SK-N-DZ (cell line): ENCODE results near the gene CCL11.

Experiments
- DNase-seq: peaks from one replicate; pipeline ENCODE4 v3.0.0-alpha.2; 2015; ENCODE audit warnings: low spot score

CCL11 gene

DNA sequence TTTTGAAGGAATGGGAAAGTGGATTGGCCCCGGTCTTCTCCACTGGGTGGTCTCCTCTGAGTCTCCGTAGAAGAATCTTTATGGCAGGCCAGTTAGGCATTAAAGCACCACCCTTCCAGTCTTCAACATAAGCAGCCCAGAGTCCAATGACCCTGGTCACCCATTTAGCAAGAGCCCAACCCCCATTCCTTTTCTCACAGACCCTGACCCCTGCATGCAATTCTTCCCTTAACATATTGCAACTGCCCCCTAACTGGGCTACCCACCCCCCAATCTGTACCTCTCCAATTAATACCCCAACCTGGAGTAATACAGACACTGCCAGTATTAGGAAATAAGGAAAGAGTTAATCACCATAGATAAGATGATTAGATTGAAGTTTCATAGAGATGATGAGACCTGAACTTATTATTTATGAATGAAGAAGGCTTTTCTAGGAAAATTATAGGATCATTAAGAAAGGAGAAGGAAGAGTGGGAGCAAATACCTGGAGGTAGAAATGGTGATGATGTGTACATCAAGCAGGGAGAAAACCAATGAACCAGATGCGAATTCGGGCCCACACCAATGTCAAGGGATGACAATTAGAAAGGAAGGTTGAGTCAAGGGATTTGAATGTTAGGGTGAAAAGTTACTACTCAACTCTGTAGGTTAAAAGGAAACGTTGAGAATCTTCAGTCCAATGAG, 28.1 kb upstream of the CCL11 start:
- no peak for DNase-seq

DNA sequence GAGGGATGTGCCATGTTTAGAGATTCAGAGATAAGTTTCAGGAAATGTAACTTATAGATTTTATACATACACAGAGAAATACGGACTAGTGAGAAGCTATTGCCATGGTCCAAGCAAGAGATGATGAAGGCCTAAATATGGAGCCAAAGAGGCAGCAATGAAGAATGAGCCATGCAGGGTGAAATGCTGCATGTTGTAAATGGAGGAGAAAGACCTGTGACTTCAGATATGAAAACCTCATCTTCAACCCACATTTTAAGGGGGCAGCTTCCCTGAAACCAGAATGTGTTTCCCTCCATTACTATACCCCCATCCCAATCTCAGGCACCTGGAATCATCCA, 27.6 kb upstream of the CCL11 start:
- DNase-seq, result no peak

DNA sequence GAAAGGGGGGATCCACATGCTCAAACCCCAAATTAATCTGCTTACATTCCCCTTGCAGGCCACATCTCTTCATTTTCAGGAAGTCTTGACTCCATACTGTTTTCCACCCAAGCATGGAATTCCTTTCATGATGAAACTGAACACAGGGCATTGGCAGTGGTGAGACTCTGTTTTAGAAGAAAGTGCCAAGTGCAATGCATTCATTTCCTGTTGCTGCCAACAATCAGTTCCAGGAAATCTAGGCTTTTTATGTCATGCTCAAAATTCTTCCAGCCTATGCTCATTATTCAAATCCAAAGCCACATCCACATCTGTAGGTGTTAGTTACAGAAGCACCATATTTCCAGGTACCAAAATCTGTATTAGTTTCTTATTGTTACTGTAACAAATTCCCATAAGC, 26.4 kb upstream of the CCL11 start:
- no peak for DNase-seq

DNA sequence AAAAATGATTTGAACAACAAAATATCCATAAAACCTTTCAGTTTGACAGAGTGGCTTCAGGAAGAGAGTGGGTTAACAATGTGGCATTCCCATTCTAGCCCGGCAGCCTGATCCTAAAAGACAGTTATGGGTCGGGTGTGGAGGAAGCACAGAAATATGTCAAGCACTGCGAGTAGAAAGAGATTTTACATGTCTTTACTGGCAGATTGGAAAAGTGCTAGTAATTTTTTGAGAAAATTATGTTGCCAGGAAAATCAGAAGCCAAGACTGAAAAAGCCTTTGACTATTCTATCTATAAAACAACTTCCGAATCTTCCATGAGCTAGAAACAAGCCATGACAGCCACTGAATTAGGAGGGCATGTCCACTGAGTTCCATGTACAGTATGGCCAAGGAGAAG, 24.7 kb upstream of the CCL11 start:
- no peak for DNase-seq

DNA sequence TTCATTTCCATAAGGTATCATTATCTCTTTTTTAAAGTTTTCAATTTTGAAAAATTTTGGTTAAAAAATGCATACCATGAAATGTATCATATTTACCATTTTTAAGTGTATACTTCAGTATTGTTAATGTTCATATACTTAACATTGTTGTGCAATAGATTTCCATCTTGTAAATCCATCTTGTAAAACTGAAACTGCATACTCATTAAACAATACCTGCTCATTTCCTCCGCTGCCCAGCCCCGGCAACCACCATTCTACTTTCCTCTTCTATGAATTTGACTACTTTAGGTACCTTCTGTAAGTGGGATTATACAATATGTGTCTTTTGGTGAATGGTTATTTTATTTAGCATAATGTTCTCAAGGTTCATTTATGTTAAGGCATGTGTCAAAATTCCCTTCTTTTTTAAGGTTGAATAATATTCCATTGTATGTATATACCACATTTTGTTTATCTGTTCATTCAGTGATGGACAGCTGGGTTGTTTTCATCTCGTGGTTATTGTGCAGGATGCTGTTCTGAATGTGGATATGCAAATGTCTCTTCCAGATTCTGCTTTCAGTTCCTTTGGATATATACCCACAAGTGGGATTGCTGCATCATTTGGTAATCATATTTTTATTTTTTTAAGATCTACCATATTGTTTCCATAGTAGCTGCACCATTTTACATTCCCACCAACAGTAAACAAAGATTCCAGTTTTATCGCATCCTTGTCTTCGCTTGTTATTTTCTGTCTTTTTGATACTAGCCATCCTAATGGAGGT, 23.8 kb upstream of the CCL11 start:
- DNase-seq, result no peak

DNA sequence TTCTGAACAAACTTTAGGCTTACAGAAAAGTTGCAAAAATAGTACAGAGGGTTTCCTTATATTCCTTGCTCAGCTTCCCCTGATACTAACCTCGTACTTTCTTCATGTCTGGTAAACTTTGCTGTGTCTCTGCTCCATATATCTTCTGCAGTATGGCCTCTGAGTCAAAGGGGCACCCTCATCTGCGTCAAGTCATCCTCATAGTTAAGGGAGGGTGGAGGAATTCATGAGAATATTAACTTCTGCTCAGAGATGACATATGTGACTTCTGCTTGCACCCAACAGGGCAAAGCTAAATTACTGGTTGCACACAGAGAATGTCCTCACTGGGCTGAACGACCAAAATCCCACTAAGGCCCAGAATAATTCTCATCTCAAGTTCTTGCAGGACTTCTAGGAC, 19.8 kb upstream of the CCL11 start:
- DNase-seq, result no peak

DNA sequence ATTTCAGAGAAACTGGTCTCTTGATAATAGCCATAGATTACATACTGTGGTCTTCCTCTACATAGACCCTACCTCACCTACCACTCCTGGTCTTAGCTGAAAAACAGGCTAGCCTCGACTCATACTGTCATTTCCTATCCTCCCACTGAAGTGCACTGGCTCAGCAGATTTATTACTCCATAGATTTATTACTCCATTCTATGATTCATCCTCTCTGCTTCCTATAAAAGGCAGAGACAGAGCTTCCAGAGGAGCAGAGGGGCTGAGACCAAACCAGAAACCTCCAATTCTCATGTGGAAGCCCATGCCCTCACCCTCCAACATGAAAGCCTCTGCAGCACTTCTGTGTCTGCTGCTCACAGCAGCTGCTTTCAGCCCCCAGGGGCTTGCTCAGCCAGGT, 15.6 kb upstream of the CCL11 start, which contains the start of gene CCL7:
TSS of gene CCL7 (plus strand) at position 253 of the 400 bp plus-strand sequence. CDS start at position 323, 70 bp downstream.
- DNase-seq, result no peak

DNA sequence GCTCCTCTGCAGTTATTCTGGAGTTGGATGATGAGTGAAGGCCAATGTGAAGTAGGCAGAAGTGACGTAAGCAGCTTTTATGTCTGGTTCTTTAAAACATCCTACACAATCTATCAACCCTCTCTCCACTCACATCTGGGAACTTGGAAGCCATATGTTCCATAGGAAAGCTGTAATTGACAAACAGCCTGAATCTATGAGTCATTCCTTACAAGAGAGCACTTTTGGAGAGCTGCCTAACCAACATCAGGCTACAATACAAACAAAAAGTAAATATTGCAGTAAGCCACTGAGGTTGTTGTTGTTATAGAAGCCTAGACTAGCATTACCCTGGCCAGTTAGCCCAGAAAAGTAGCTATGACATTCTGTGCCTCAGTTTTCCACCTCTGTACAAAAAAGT, 9.7 kb upstream of the CCL11 start:
- no peak for DNase-seq

DNA sequence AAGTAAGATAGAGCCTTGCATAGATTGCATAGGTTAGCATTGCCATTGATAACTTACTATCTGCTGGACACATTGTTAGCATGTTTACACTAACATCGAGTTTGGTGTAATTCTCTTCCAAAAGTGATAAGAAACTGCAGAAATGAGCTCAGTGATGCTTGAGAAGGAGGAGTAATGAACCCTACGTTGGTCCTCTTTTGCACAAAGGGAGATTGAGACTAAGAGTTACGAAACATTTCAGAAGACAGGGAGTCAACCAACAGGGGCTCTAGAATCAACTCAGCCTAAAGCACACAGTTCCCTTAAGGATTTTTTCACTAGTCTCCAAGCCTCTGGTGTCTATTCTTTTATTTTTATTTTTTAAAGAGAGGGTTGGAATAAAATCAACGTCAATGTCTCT, 8.7 kb upstream of the CCL11 start:
- no peak for DNase-seq

DNA sequence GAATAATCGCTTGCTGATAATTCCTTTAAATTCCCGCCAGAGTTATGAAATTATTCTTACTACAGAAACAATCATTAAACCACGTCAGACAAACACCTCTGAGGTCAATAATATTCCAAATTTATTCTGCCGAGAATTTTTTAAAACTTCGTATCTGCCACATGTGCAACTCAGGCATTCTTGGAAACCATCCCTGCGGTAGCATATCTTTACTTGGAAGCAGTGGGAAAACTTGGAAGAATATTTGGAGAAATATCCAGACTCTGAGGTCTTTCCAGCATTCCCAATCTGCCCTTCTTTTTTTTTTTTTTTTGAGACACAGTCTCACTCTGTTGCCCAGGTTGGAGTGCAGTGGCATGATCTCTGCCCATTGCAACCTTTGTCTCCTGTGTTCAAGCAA, 2.0 kb upstream of the CCL11 start:
- no peak for DNase-seq

DNA sequence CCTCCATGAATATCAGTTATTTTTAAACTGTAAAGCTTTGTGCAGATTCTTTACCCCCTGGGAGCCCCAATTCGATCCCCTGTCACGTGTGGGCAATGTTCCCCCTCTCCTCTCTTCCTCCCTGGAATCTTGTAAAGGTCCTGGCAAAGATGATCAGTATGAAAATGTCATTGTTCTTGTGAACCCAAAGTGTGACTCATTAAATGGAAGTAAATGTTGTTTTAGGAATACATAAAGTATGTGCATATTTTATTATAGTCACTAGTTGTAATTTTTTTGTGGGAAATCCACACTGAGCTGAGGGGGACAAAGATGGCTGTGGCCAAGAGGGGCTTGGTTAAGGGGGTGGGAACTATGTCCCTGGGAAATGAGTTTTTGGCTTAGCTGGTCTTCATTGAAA, 2.3 kb downstream of the CCL11 start:
- no peak for DNase-seq

DNA sequence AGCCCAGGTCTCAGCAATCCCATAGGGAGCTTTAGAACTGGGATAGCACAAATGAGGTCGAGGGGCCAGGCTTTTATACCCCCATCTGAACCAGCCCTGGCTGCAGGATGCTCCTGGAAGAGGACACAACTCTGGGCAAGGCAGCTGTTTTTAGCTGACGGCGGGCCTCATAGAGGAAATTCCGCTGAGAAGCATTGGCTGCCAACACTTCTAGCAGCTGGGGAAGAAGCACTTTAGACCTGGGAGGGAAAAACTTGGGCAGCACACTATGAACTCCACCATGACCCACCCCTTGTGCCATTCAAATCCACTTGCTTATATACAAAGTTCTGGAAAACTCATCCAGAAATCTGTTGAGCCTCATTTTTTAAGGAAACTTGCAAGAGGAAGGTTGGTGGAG, 5.0 kb downstream of the CCL11 start:
- DNase-seq, result no peak

DNA sequence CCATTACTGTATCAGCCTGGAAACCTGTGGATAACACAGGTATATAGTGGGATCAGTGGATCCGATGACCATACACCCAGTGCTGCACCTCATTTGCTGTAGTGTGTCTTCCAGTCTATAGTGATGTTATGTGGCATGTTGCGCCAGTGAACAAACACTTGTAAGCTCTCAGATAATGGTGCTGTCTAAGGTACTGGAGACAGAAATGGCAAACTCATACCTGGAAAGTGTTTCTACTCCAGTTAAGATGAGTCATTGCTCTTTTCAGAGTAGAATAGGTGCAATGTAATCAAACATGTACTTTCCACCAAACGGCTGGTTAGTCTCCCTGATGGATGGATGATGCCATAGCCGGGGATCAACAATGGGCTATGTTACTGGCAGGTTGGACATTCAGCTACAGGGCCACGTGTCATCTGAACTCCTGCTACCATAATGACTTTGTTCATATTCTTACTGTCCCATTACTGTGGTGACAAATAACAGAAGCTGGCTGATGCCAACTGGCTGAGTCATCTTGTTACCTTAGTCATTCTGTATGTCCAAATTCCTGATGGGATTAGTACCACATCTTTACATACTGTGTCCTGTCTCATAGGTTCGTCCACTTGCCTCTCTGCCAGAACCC, 6.3 kb downstream of the CCL11 start:
- DNase-seq, result no peak

DNA sequence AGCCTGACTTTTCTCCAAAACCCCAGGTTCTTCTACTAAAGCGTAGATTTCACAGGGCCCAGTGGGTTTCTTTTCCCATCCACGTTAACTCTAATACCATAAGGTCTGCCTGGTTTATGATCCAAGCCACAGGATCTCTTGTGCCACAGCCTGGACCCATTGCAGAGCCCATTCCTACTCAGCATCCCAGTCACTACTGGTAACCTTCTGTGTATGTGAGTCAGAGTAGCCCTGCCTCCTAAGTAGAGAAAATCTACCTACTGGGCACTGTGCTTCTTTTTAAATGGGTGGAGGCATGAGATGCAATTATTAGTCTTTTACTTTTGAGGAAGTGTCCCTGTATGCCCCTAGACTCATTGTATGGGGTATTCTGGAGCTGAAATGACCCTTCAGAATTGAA, 13.5 kb downstream of the CCL11 start:
- no peak for DNase-seq

DNA sequence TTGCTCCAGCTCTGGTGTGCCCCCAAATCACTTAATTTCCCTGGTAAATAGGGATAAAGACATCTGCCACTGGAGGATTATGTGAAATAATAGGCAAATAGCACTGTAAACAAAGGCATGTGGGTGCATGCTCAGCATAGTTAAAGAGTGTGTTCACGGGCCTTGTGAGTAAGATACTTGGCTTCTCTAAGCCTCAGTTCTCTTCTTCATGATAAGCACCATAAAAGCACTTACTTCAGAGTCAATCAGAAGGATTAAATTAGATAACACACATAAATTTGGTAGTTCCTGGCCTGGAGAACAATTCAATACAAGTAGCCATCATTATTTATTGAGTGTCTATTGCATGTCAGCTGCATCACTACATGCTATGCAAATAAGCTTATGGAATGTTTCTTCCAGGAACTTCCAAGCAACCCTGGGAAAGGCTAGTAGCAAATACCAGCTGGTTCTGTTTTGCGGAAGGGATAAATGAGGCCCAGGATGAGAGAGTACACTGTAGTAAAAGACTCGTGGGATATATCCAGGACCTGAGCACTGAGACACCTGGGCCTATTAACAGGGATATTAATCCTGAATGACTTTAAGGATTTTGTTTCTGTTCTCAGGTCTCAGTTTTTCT, 14.5 kb downstream of the CCL11 start:
- no peak for DNase-seq

DNA sequence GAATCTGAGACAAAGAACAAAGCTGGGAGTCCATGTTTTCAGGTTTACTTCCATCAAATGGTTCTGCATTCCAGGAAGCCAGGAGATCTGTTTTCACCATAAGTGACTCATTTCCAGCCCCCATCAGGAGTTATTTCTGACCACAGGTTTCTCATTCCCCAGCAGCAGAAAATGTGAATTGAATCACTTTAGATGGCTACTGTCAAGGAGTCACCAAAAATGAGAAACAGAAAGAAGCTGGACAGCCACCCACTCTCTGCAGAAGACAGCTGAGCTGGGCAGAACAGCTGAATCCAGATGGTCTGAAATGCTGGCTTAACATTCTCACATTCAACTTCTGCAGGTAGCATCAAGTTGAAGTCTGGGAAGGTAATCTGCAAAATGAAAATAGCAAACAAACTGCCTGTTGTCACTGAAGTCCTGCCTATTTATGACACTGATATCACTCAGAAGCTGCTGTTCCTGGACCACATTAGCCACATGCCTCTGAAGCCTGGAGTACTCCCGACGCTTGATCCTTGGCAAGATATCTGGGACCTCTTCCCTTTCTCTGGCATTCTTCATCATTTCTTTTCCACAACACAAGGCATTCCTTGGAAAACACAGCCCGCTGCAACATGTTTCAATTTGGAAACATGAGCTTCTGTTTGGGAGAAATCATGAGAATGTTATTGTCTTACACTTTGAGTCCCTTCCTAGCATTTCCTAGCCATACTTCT, 15.3 kb downstream of the CCL11 start:
- DNase-seq, result no peak

DNA sequence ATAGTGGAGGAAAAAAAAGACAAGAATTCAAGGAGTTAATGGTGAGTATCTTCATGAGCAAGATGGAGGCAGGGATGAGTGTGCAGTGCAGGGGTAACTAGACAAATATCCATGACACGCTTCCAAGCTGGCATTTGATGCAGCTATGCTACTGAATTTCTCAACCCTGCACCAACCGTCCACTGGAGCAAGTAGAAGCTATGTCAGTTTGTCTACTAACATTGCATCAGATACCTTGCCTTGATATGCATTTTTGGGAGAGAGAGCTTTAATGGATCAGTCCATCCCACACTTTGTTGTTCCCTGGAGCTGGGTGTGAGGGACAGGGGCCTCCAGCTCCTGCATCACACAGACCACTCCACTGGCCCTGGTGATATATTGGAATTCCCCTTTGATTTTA, 16.4 kb downstream of the CCL11 start:
- no peak for DNase-seq

DNA sequence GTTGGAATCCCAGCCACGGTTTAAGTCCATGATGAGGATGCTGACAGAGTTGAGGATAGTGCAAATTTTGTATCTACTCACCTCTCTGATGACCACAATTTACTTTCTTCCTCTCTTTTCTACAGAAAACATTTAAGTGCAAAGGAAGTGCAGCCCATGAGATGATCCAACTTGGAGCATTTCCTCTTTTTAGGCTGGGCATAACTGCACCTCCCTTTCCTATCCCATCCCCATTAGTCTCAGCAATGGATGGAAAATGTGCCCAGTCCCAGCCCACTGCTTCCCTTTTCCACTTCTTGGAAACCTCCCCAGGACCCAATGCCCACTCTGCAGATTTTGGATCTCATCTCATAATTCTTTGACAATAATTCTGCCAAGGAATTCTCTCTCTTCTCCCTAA, 17.1 kb downstream of the CCL11 start:
- no peak for DNase-seq

DNA sequence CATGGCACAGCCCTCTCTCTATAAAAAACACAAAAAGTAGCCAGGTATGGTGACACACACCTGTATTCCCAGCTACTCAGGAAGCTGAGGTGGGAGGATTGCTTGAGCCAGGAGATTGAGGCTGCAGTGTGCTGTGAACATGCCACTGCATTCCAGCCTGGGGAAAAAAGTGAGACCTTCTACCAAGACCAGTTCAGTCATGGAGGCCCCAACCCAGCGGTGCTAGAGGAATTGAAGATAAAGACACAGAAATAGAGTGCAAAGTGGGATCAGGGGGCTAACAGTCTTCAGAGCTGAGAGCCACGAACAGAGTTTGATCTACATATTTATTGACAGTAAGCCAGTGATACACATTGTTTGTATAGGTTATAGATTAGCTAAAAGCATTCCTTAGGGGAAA, 18.1 kb downstream of the CCL11 start:
- DNase-seq, result no peak

DNA sequence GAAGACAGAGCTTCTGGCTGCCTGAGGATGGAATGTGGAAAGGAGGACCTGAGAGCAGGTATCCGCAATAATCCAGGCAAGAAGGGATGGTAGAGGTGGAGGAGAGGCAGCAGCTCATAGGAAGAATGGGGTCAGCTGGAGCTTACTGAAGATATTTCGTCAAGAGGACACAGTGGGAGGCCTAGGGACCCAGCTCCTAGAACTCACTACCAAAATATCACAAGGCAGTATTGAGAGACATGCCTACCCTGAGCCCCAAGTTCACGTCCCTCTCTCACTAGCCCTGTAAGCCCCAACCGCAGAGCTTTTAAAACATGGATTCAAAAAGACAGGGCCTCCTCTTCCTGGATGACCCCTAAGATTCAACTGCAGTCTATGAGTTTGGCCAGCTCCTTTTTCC, 19.5 kb downstream of the CCL11 start:
- no peak for DNase-seq

DNA sequence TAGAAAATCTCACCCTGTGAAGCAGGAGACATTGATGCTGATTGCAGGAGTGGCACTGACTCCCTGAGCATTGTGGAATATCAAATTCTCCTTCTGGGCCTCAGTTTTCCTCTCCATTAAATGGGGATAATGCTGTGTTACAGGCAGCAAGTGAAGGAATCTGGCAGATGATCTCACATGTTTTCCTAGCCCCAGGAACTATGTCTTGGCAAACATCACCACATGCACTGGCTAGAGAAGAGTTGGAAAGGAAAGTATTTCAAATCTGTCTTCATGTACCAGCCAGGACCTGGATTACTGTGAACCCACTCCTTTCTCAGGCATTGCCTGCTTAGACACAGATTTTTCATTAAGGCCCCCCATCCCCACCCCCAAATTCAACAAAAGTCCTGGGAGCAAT, 20.1 kb downstream of the CCL11 start:
- DNase-seq, result no peak

DNA sequence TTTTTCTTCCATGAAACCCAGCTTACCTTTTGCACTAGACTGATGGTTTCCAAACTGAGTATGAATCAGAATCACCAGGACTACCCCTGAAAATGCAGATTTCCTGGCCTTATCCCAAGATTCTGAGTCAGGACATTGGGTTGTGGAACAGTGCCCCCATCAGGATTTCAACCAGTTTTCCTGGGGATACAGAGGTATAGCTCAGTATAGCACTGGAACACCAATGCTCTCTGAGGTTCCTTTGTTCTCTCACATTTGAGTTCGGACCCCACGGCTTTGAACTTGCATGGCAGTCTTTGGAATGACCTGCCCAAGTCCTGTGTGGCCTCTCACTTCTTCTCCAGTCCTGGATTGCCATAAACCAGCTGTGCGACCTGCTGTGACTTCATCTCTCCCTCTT, 20.9 kb downstream of the CCL11 start:
- DNase-seq, result no peak
